ENCODE results near the gene POU2AF1. TPM values are rescaled to one million over a fixed set of nuclear protein-coding genes. Genes with fewer than 3 reads are reported as not detected.

The POU2AF1 gene
- total RNA-seq, 4 donors from 2014 or later = 0.17 to 2.1 TPM; not detected in 2

DNA sequence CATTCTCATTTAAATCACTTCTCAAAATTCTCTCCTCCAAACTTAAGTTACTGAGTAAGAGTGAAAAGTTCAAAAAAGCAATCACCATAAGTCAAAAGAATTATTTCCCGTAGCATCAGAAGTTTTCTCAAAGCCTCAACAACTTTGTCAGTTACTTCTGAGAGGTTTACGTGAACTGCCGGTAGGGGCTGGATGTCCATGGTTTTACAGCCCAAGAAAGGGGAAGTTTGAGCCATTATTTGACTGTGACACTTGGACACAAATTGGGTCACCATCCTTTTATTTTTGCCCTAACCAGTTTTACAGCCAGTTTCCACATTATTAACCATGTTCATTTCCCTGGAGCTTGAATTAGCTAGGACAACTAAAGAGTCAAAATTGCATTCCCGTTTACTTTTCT lies 73.2 kb downstream of the POU2AF1 start:
- TF ChIP-seq, protein P1, sequence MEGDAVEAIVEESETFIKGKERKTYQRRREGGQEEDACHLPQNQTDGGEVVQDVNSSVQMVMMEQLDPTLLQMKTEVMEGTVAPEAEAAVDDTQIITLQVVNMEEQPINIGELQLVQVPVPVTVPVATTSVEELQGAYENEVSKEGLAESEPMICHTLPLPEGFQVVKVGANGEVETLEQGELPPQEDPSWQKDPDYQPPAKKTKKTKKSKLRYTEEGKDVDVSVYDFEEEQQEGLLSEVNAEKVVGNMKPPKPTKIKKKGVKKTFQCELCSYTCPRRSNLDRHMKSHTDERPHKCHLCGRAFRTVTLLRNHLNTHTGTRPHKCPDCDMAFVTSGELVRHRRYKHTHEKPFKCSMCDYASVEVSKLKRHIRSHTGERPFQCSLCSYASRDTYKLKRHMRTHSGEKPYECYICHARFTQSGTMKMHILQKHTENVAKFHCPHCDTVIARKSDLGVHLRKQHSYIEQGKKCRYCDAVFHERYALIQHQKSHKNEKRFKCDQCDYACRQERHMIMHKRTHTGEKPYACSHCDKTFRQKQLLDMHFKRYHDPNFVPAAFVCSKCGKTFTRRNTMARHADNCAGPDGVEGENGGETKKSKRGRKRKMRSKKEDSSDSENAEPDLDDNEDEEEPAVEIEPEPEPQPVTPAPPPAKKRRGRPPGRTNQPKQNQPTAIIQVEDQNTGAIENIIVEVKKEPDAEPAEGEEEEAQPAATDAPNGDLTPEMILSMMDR (IDR thresholded peaks at IDR 0.05; ENCODE audit: low read depth) = no peak

DNA sequence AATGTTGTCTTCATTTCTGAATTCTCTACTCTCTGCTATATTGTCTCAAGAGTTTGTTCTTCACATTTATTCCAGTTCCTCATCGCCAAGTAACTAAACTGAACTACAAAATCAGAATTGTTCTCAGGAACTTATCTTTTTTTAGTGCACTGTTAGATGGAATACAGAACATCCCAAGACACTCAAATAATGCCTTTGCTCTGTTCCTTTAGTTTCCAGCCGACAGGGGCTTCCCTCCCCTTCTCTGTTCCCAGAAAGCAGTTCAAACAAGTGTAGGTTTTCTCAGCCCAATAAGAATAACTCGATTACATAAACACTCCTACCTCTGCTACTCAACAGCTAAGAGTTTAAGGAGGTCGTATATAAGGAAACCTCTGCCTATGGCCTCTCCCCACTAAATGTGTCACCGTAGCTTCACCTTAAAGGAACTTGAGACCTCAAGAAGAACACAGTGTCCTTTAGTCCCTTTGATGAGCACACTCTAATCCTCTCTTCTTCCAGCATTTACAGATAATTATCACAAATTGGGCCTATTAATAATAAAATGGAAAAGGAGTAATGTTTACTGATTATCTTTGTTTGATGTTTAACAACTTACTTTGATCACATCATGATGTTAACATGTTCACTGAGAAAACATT lies 73.8 kb downstream of the POU2AF1 start:
- TF ChIP-seq, protein P1 (IDR thresholded peaks at IDR 0.05; ENCODE audit: low read depth) = no peak

DNA sequence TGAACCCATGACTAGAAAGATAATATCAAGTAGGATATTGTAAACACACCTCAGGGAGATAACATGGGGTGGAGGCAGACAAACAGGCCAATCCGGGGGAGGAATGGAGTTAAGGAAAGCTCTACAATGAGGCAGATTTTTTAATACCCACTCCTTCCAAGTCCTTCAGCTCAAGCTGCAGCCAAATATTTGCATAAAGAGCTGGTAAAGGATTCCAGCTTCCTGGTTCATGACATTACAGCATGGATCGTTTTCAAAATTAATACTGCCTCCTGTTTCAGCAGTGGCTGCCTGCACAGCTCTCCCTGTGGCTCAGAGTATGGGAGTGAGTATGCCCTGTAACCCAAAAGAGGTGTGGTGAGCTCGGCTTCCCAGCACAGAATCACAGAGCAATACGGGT lies 75.6 kb downstream of the POU2AF1 start:
- TF ChIP-seq, protein P1 (IDR thresholded peaks at IDR 0.05; ENCODE audit: low read depth) = no peak

DNA sequence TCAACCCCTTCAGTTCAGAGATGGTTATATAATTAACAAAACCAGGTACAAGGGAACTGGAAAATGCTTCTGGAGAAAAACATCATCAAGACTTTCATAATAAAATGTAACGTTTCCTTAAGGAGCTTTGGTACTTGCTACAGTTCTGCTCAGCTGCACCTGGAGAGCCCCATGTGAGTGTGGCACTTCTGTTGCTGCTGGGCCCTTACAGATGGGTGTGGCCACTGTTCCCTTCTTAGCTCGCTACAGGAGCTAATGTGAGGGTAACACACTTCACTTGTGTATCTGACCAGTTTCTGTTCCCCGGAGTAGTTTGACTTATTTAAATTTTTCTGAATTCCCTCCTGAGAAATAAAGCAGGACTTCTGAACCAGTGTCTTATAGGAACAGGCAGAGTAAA lies 76.8 kb downstream of the POU2AF1 start:
- TF ChIP-seq, protein P1 (IDR thresholded peaks at IDR 0.05; ENCODE audit: low read depth) = no peak

Small RNA genes within 50 kb of the gene (small RNA-seq; reads per million reads assigned to genes)
- gene MIR4491 = not detected
- gene RNU2-60P = not detected

Other genes starting within 250 kb of the POU2AF1 start
- gene POU2AF2, start 133.6 kb downstream of the POU2AF1 start, total RNA-seq = under 1 TPM in 1 of 4 donors, not detected in 3; 0.94 TPM
- 1 to 10 TPM in 3 of 4 donors, under 1 TPM in 1; 0.68 to 4.0 (median 1.9) TPM for gene POU2AF3, start 80.7 kb downstream of the POU2AF1 start, total RNA-seq
- gene BTG4, start 133.1 kb upstream of the POU2AF1 start, total RNA-seq = not detected
- not detected for gene HOATZ, start 135.5 kb upstream of the POU2AF1 start, total RNA-seq
- 1 to 10 TPM; 1.5 to 5.1 (median 3.8) TPM for gene LAYN, start 161.4 kb upstream of the POU2AF1 start, total RNA-seq
- gene SIK2, start 223.2 kb upstream of the POU2AF1 start, total RNA-seq = 100 to 1,000 TPM in 2 of 4 donors, 10 to 100 TPM in 2; 75.8 to 113 (median 101) TPM

Data from subcutaneous adipose tissue (tissue), 4 donors.